ENCODE measurements around the gene FNDC3B.

DNA sequence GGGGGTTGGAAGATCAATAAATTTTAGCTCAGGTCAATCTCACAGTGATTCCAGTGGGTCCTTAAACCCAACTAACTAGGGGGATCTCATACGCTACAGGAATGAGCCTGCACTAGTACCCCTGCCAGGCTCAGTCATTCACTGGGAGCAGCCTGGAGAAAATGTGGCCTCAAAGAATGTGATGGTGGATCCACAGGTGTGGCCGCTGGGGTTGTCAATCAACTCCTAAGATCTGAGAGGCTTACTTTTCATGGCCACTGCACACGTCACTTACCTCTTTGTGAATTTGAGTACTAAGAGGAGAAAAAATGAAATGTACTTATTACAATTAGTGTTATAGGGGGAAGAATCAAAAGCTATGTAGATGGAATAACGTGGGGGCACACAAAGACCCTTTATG lies 17.5 kb upstream of the FNDC3B start:
- TF ChIP-seq, protein P1, sequence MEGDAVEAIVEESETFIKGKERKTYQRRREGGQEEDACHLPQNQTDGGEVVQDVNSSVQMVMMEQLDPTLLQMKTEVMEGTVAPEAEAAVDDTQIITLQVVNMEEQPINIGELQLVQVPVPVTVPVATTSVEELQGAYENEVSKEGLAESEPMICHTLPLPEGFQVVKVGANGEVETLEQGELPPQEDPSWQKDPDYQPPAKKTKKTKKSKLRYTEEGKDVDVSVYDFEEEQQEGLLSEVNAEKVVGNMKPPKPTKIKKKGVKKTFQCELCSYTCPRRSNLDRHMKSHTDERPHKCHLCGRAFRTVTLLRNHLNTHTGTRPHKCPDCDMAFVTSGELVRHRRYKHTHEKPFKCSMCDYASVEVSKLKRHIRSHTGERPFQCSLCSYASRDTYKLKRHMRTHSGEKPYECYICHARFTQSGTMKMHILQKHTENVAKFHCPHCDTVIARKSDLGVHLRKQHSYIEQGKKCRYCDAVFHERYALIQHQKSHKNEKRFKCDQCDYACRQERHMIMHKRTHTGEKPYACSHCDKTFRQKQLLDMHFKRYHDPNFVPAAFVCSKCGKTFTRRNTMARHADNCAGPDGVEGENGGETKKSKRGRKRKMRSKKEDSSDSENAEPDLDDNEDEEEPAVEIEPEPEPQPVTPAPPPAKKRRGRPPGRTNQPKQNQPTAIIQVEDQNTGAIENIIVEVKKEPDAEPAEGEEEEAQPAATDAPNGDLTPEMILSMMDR (tag by site-specific recombination; IDR thresholded peaks at IDR 0.05), result no peak
- TF ChIP-seq ZNF140 (tag by site-specific recombination; IDR thresholded peaks at IDR 0.05) (no peak), ZSCAN30 (tag by site-specific recombination; IDR thresholded peaks at IDR 0.05) (no peak), ZFP37 (tag by site-specific recombination; IDR thresholded peaks at IDR 0.05) (no peak), TCF7L2 (IDR thresholded peaks at IDR 0.05; ENCODE audit: borderline replicate concordance, low read depth, low read length) (no peak), ZNF23 (tag by site-specific recombination; IDR thresholded peaks at IDR 0.05; ENCODE audit: borderline replicate concordance) (no peak), ZFP3 (tag by site-specific recombination; IDR thresholded peaks at IDR 0.05; ENCODE audit: low read depth) (no peak), ZBTB21 (tag by site-specific recombination; IDR thresholded peaks at IDR 0.05) (no peak), YY1 (tag by site-specific recombination; IDR thresholded peaks at IDR 0.05) (no peak), ZNF157 (tag by site-specific recombination; IDR thresholded peaks at IDR 0.05) (no peak)
